ENCODE results near the gene C20orf141.

Gene C20orf141

GRCh38 chr20:2809690-2810089 lies 5.1 kb upstream of the C20orf141 start:
- H3K79me1 ChIP-seq (ENCODE audit: low read length): no peaks in the 10 kb centered on the region
- no peak overlapping the region for H2BK12ac ChIP-seq (ENCODE audit: low read length)
- H3K27ac ChIP-seq (ENCODE audit: low read depth, low read length): no peak overlapping the region
- no peak overlapping the region for H3K4me2 ChIP-seq (ENCODE audit: low read length)
- peaks cover 4% of the 10 kb centered on the region in 2 experiments for H3K4me1 ChIP-seq (ENCODE audit: control insufficient read depth in 1 of 2, insufficient read depth in 2 of 2, low read length in 2 of 2)
- H3K14ac ChIP-seq (ENCODE audit: low read length): no peak overlapping the region
- H3K9me3 ChIP-seq (ENCODE audit: insufficient read depth, low read depth, low read length): peaks cover 2% of the 10 kb centered on the region
- no peak overlapping the region for H2AK5ac ChIP-seq (ENCODE audit: low read length)
- H3K23ac ChIP-seq (ENCODE audit: low read length): no peak overlapping the region
- no peak overlapping the region for H2BK5ac ChIP-seq (ENCODE audit: low read depth, low read length, poor library complexity)
- no peak overlapping the region for H2AFZ ChIP-seq (ENCODE audit: insufficient read depth, low read length, poor library complexity)
- H4K12ac ChIP-seq (ENCODE audit: low read depth, low read length): no peak overlapping the region
- H3K4ac ChIP-seq (ENCODE audit: low read depth, low read length): no peak overlapping the region
- no peak overlapping the region for H4K91ac ChIP-seq (ENCODE audit: low read depth, low read length)
- WGBS (ENCODE audit: extremely low coverage, insufficient coverage, insufficient read length): no CpG with 5 or more reads among the region's 10 CpGs
- no peak overlapping the region for H3K9ac ChIP-seq (ENCODE audit: low read length)
- H3K4me3 ChIP-seq (ENCODE audit: low read depth, low read length): no peak overlapping the region
- peak in 1 of 2 donors; percentile 15 for DNase-seq
- H2BK120ac ChIP-seq (ENCODE audit: insufficient read depth, low read length, poor library complexity): no peak overlapping the region
- H3K36me3 ChIP-seq (ENCODE audit: control insufficient read depth in 1 of 2, insufficient read depth in 2 of 2, low read length in 2 of 2): no peaks in the 10 kb centered on the region
- H4K8ac ChIP-seq (ENCODE audit: low read depth, low read length): no peak overlapping the region
- H3K27me3 ChIP-seq (ENCODE audit: insufficient read depth, low read length): peaks cover 24% of the 10 kb centered on the region
- H3K79me2 ChIP-seq (ENCODE audit: control insufficient read depth, insufficient read depth, low read length, poor library complexity): no peaks in the 10 kb centered on the region
- no peak overlapping the region for H3K18ac ChIP-seq (ENCODE audit: low read length)

- no peak overlapping the region for H4K91ac ChIP-seq (ENCODE audit: low read depth, low read length)
- no peak for DNase-seq
- no peak overlapping the region for H2BK5ac ChIP-seq (ENCODE audit: low read depth, low read length, poor library complexity)
- H2AFZ ChIP-seq (ENCODE audit: insufficient read depth, low read length, poor library complexity): no peak overlapping the region
- no CpG with 5 or more reads among the region's 3 CpGs for WGBS (ENCODE audit: extremely low coverage, insufficient coverage, insufficient read length)
- no peak overlapping the region for H2BK12ac ChIP-seq (ENCODE audit: low read length)
- no peaks in the 10 kb centered on the region for H3K79me1 ChIP-seq (ENCODE audit: low read length)
- no peak overlapping the region for H3K18ac ChIP-seq (ENCODE audit: low read length)
- H3K9me3 ChIP-seq (ENCODE audit: insufficient read depth, low read depth, low read length): no peaks in the 10 kb centered on the region
- H3K9ac ChIP-seq (ENCODE audit: low read length): no peak overlapping the region
- H3K4me3 ChIP-seq (ENCODE audit: low read depth, low read length): no peak overlapping the region
- no peak overlapping the region for H4K12ac ChIP-seq (ENCODE audit: low read depth, low read length)
- H3K27me3 ChIP-seq (ENCODE audit: insufficient read depth, low read length): peaks cover 5% of the 10 kb centered on the region
- no peak overlapping the region for H3K23ac ChIP-seq (ENCODE audit: low read length)
- no peak overlapping the region for H3K4me2 ChIP-seq (ENCODE audit: low read length)
- no peak overlapping the region for H2AK5ac ChIP-seq (ENCODE audit: low read length)
- no peak overlapping the region for H3K4ac ChIP-seq (ENCODE audit: low read depth, low read length)
- H3K4me1 ChIP-seq (ENCODE audit: control insufficient read depth in 1 of 2, insufficient read depth in 2 of 2, low read length in 2 of 2): peaks cover 2 to 11% of the 10 kb centered on the region in 2 experiments
- no peaks in the 10 kb centered on the region for H3K79me2 ChIP-seq (ENCODE audit: control insufficient read depth, insufficient read depth, low read length, poor library complexity)
- H3K27ac ChIP-seq (ENCODE audit: low read depth, low read length): no peak overlapping the region
- no peak overlapping the region for H4K8ac ChIP-seq (ENCODE audit: low read depth, low read length)
- H2BK120ac ChIP-seq (ENCODE audit: insufficient read depth, low read length, poor library complexity): no peak overlapping the region
- no peak overlapping the region for H3K14ac ChIP-seq (ENCODE audit: low read length)
- H3K36me3 ChIP-seq (ENCODE audit: control insufficient read depth in 1 of 2, insufficient read depth in 2 of 2, low read length in 2 of 2): no peaks in the 10 kb centered on the region
Observed at GRCh38 chr20:2812189-2812588, 2.6 kb upstream of the C20orf141 start.

- Histone ChIP-seq H3K9me3 (ENCODE audit: insufficient read depth, low read depth, low read length) (no peaks in the 10 kb centered on the region), H3K4me3 (ENCODE audit: low read depth, low read length) (no peak overlapping the region), H3K27me3 (ENCODE audit: insufficient read depth, low read length) (no peaks in the 10 kb centered on the region), H2AFZ (ENCODE audit: insufficient read depth, low read length, poor library complexity) (no peak overlapping the region), H3K27ac (ENCODE audit: low read depth, low read length) (no peak overlapping the region), H3K36me3 (ENCODE audit: control insufficient read depth in 1 of 2, insufficient read depth in 2 of 2, low read length in 2 of 2) (no peaks in the 10 kb centered on the region), H2BK12ac (ENCODE audit: low read length) (no peak overlapping the region), H4K8ac (ENCODE audit: low read depth, low read length) (no peak overlapping the region), H3K79me1 (ENCODE audit: low read length) (no peaks in the 10 kb centered on the region), H2BK120ac (ENCODE audit: insufficient read depth, low read length, poor library complexity) (no peak overlapping the region), H3K9ac (ENCODE audit: low read length) (no peak overlapping the region), H3K79me2 (ENCODE audit: control insufficient read depth, insufficient read depth, low read length, poor library complexity) (no peaks in the 10 kb centered on the region), H3K4me1 (ENCODE audit: control insufficient read depth in 1 of 2, insufficient read depth in 2 of 2, low read length in 2 of 2) (peaks cover 2 to 11% of the 10 kb centered on the region in 2 experiments), H3K23ac (ENCODE audit: low read length) (no peak overlapping the region), H3K4ac (ENCODE audit: low read depth, low read length) (no peak overlapping the region), H2BK5ac (ENCODE audit: low read depth, low read length, poor library complexity) (no peak overlapping the region), H3K18ac (ENCODE audit: low read length) (no peak overlapping the region), H3K14ac (ENCODE audit: low read length) (no peak overlapping the region), H3K4me2 (ENCODE audit: low read length) (no peak overlapping the region), H4K91ac (ENCODE audit: low read depth, low read length) (no peak overlapping the region), H2AK5ac (ENCODE audit: low read length) (no peak overlapping the region), H4K12ac (ENCODE audit: low read depth, low read length) (no peak overlapping the region)
- no CpG with 5 or more reads among the region's 1 CpG for WGBS (ENCODE audit: extremely low coverage, insufficient coverage, insufficient read length)
- peak; percentile 65 to 79 for DNase-seq
Observed at GRCh38 chr20:2814076-2814475, 711 bp upstream of the C20orf141 start.

GRCh38 chr20:2815242-2815900 lies 584 bp downstream of the C20orf141 start:
- no peaks in the 10 kb centered on the region for H3K36me3 ChIP-seq (ENCODE audit: control insufficient read depth in 1 of 2, insufficient read depth in 2 of 2, low read length in 2 of 2)
- no peak overlapping the region for H2BK5ac ChIP-seq (ENCODE audit: low read depth, low read length, poor library complexity)
- no peak overlapping the region for H3K27ac ChIP-seq (ENCODE audit: low read depth, low read length)
- no peak overlapping the region for H3K4me2 ChIP-seq (ENCODE audit: low read length)
- H4K91ac ChIP-seq (ENCODE audit: low read depth, low read length): peak overlapping the region; percentile 63
- no peak overlapping the region for H4K12ac ChIP-seq (ENCODE audit: low read depth, low read length)
- H3K4me1 ChIP-seq (ENCODE audit: control insufficient read depth in 1 of 2, insufficient read depth in 2 of 2, low read length in 2 of 2): peaks cover 4 to 16% of the 10 kb centered on the region in 2 experiments
- DNase-seq: no peak
- peak overlapping the region; percentile 56 for H2BK120ac ChIP-seq (ENCODE audit: insufficient read depth, low read length, poor library complexity)
- H3K23ac ChIP-seq (ENCODE audit: low read length): no peak overlapping the region
- no peak overlapping the region for H3K4ac ChIP-seq (ENCODE audit: low read depth, low read length)
- H2BK12ac ChIP-seq (ENCODE audit: low read length): no peak overlapping the region
- no peak overlapping the region for H4K8ac ChIP-seq (ENCODE audit: low read depth, low read length)
- H3K4me3 ChIP-seq (ENCODE audit: low read depth, low read length): no peak overlapping the region
- H3K9ac ChIP-seq (ENCODE audit: low read length): no peak overlapping the region
- H3K14ac ChIP-seq (ENCODE audit: low read length): peak overlapping the region; percentile 22
- H3K9me3 ChIP-seq (ENCODE audit: insufficient read depth, low read depth, low read length): no peaks in the 10 kb centered on the region
- no peak overlapping the region for H2AK5ac ChIP-seq (ENCODE audit: low read length)
- H3K27me3 ChIP-seq (ENCODE audit: insufficient read depth, low read length): no peaks in the 10 kb centered on the region
- peaks cover 2% of the 10 kb centered on the region for H3K79me1 ChIP-seq (ENCODE audit: low read length)
- peaks cover under 1% of the 10 kb centered on the region for H3K79me2 ChIP-seq (ENCODE audit: control insufficient read depth, insufficient read depth, low read length, poor library complexity)
- no peak overlapping the region for H2AFZ ChIP-seq (ENCODE audit: insufficient read depth, low read length, poor library complexity)
- no CpG with 5 or more reads among the region's 8 CpGs for WGBS (ENCODE audit: extremely low coverage, insufficient coverage, insufficient read length)
- H3K18ac ChIP-seq (ENCODE audit: low read length): no peak overlapping the region

Data from trophoblast cell (in vitro differentiated cells and primary cell).